Ecto neural progenitor cell (in vitro differentiated cells): ENCODE results near the gene MRAS.
"Not testable (repeated sequence)": the region's sequence is repeated elsewhere in the genome, so short reads cannot be mapped to it uniquely, and the experiment has no call there.

Experiments
- DNase-seq: peaks from one replicate; pipeline ENCODE4 v3.0.0-alpha.2; 2018; ENCODE audit warnings: low spot score

The MRAS gene

DNA sequence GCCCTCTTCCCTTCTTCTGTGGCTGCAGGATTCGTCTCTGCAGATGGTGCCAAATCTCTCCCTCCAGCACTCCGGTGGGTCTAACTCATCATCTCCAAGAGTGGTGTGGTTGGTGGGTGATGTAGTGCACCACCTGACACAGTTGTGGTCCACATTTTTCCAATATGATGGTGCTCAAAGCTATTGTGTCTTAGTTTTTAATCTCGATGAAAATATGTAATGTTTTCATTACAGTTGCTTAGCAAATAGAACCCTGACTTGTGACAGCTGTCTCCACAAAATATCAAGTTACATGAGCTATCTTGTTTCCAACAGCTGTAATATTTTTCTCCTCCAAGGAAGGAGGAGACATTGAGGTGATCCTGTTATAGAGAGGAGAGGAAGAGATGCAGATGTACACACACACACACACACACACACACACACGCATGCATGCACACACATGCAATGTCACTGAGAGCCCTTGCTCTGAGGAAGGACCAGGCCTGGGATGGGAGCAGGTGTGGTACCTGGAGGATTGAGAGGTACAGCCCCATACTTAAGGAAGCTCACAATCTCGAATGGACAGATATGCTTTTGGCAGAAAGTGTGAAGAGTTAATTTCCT, 70.3 kb downstream of the MRAS start:
- DNase-seq, result no peak

DNA sequence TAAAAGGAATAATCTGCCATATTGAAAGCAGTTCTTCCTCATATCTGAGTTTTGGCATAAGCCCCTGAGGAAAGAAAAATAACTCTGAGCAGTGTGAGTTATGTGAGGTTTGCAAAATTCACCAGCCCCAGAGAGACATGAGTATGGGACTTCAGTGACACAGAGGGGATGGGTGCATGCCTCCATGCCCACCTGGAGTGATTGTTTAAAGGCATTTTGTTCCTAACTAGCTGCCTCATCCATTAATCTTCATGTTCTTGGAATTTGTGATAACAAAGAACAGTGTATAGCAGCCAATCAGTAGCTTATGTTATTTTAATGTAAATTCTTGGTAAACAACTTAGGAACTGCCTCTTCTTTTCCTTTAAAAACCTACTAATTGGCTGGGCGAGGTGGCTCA, 74.9 kb downstream of the MRAS start:
- no peak for DNase-seq

DNA sequence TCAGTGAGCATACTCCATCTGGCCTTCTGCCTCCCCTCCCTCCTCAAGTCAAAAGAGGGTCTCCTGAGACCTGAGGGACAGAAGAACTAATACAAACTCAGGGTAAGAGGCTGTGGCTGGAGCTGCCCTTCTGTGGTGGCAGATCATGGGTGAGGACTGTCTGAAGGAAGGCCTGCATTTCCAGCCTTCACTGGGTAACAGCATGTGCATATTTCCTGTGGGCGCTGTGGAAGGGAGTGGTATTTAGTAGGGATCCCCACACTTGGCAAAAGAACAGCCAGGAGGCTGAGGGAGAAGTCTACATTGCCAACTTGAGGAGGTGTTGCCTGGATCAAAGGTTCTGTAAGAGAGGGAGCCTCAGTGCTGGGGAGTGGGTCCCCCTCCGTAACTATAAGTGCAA, 75.9 kb downstream of the MRAS start:
- DNase-seq, result no peak

DNA sequence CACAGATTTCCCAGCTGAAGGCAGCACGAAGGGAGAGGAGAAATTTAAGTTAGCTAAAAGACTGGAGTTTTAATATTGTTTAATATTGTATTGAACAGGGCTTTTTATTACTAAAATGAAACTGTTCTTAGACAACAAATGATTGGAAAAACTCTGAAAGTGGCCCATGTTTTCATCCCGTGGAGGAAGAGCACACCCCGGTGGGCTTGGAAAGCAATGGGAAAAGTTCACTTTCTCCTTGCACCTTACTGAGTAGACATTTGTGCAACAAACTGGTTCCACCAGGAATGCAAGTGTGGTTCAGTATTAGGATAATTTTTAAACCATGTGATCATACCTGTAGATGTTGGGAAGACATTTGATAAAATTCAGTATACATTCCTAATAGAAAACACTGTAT, 77.8 kb downstream of the MRAS start:
- DNase-seq, result no peak

DNA sequence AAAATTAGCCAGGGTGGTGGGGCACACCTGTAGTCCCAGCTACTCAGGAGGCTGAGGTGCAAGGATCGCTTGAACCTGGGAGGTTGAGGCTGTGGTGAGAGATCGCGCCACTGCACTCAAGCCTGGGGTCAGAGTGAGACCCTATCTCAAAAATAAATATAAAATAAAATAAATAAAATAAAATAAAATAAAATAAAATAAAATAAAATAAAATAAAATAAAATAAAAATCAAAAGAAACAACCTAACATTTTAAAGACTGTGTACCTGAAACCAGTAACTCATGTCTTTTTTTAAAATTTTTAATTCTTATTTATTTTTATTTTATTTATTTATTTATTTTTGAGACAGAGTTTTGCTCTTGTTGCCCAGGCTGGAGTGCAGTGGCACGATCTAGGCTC, 78.4 kb downstream of the MRAS start:
- not testable (repeated sequence) for DNase-seq

DNA sequence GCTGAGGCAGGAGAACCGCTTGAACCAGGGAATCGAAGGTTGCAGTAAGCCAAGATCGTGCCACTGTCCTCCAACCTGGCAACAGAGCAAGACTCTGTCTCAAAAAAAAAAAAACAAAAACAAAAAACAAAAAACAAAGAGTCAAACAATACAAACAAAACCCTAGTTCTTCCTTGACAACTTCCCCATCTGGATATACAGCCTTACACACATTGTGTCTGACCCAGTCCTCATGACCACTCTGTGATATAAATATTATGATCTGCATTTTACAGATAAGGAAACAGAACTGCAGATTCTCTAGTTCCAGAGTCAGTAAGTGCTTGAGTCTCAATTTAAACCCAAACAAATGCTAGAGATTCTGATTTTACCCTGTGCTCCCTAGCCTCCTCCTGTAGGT, 81.3 kb downstream of the MRAS start:
- no peak for DNase-seq

DNA sequence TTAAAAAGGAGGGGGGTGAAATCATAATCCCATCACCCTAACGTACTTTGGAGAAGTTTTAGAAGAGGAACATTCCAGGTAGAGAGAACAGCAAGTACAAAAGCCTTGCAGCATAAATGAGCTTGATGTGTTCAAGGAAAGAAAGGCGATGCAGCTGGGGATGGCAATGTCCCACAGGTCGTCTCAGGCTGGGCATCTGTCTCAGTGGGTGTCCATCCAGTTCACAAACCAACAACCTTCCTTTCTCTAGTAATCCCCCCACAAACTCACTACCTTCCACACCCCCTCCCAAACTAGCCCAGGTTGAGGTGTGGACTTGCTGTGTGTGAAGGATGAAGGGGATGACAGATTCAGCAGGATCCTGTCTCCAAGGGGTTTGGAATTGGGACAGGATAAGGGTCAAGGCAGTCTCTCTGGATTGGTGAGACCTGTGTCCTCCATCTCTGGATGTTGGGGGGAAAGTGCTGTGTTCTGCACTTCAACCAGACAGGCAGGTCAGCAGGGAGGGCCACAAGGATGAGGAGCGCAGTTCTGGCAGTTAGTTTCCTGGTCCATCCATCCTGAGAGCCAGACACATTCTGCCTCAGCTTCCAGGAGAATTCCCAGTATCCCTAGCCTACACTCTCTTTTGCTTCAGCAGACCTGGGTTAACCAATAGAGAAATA, 84.3 kb downstream of the MRAS start:
- no peak for DNase-seq

DNA sequence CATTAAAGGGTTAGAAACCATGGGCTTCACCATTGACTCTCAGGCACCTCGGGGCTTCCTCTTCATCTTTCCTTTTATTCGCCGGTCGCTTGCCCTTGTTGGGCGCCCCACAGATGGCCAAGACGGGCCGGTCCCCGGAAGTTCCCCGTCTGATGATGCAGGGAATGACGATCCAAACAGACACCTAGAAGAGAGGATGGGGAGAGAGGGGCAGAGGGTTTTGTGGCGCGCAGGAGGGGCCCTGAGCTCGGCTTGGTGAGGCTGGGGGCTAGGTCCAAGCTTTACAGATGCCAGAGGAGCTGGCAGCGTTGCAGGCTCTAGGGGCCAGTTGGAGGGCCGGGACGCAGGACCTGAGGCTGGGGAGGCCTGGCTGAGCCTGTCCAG, 85.5 kb downstream of the MRAS start:
- DNase-seq, result no peak

DNA sequence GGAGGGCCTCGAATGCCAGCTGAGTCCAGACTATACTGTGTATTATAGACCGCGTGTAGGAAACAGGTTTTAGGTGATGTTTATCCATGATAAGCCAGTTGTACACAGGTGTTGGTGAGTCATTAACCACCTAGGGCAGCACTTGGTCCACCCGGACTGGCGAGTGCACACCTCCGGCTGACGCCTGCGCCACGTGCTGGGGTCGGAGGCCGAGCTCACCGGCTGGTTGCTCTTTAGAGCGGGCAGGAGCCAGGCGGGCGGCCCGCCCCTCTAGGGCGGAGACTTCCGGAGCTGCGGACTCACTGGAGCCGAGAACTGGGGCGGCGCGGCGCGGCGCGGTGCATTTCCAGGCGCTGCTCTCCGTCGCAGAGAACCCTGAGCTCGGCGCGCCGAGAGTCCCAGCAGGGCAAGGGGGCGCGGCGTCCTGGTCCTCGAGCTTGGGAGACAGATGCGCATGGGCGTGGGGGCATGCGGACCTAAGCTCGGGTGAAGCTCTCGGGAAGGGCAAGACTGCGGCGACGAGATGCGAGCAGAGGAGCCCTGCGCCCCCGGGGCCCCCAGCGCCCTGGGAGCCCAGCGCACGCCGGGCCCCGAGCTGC, 86.0 kb downstream of the MRAS start, which contains the start of gene ESYT3:
ESYT3 (plus strand) TSS at position 341 of the 599 bp plus-strand sequence; CDS start at position 524, 183 bp downstream.
- peak; percentile 81 for DNase-seq

DNA sequence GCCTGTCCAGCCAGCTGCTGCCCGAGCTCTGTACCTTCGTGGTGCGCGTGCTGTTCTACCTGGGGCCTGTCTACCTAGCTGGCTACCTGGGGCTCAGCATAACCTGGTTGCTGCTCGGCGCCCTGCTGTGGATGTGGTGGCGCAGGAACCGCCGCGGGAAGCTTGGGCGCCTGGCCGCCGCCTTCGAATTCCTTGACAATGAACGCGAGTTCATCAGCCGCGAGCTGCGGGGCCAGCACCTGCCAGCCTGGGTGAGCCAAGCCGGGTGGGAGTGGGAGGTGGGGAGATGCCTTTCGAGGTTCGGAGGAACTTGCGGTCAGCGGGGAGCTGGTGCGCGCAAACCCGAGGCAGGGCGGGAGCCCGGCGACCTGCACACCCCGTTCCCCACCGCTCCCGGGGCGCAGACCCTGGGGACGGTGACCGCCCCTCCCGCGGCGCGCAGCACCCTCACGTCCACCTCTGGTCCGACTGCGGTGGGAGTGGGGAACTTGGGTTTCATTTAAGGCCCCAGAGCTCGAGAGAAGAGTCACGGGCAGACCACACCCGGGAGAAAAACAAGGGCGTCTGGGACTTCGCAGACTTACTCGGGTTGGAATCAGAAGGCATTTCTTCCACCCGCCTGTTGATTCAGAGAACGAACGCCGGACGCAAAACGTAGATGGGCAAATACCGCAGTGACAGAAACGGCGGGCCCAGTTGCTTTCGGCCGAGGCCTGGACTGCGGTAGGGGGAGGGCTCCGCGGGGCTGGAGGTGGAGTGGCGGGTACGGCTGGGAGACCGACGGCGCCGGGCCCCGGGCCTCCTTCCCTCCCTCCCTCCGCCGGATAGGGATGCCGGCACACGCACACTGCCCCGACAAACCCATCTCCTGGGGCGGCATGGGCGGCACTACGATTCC, 86.7 kb downstream of the MRAS start:
- DNase-seq, result no peak

DNA sequence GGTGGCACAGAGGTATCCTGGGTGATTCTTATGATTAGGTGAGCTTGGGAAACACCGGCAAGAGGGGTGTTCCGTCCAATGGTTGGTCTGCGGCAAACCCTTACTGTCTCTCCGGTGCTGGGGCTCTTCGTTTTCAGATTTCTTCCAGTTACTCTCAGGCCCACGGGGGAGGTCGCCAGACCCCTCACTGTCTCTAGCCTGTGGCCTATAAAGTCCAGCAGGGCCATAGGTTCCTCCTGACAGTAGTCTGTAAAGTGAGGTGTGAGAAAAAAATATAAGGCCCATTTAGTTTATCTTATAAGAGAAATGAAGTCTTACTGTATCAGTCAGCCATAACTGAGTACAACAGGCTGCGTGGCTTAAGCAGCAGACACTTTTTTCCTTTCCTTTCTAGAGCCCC, 87.5 kb downstream of the MRAS start:
- no peak for DNase-seq

DNA sequence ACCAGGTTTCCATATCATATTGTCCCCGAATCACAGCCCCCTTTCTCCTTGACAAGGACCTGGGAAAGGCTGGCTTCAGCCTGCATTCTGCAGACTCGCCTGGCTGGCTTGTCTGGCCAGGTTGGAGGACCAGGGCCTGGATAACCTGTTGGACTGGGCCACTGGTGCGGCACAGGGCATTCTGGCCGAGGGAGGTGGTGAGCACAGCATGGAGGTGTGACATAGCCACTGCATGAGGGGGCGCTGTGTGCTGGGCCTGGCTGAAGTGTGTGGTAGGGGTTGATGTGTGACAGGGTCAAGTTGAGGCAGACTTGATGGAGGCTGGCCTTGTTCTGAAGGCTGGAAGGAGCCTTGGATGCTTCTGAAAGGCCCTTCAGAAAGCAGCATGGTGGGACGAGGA, 88.9 kb downstream of the MRAS start:
- DNase-seq, result no peak

DNA sequence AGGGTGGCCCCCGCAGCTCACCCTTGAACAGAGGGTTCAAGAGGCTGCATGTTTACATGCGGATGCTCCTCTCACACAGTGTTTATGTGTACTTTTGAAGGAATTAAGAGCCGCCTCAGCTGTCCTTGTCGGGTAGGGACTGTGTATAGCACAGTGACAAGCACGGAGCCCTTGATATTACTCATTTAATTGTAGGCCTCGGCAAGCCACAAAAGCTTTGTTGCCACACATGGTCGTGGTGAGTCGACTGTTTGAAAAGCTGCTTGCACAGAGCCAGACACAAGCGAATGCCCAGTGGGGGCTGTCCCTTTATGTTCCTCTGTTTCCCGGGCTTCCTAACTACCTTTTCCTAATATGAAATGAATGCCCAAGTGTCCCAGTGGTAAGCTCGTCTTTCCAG, 90.5 kb downstream of the MRAS start:
- no peak for DNase-seq

DNA sequence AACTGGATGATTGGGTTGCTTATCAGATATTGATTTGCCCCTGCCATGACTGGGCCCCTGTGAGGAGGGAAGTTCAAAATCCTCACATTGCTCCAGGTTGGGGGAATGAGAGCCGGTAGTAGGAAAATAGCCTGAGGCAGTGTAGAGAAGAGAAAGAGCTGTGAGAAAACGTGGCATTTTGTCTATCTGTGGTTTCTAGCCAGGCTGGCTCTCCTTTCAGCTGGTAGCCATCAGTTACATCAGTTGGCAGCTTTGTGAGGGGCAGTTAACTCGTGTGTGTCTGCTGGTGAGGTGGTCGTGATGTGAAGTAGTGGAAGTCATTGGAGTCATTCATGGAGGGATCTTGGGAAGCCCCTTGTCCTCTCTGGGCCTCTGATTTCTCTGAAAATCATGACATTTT, 91.3 kb downstream of the MRAS start:
- no peak for DNase-seq

DNA sequence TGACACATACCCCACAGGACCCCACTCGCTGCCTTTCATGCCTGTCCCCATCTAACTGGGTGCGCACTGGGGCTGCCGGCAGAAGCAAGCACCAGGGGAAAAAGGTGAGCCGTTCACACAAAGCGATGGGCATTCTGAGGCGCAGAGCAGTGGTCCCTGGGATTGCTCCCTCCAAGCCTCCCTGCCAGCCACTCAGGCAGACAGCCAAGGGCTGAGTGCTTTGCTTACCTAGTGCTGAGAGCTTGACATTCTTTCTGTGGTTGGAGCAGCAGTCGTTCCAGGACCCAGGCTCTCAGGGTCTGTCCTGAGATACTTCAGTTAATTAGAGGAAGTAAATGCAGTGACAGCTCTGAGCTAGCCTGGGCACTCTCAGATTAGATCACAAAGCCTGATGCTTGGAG, 91.7 kb downstream of the MRAS start:
- DNase-seq, result no peak

DNA sequence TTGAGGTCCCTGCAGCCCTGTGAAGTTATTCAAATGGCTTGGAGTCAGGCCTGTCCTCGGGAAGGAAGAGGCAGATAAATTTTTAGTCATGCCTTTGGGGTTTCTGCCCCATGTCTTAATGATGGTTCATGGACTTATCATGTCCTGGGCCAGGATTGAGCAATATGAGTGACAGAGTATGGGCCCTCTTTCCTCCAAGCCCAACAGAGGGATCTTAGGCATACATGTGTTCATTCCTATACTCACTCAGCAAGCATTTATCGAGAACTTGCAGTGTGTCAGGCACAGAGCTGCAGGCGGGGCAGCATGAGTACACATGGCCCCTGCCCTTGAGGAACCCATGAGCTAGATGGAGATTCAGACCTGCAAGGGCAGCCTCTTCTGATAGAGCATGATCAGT, 92.2 kb downstream of the MRAS start:
- no peak for DNase-seq

DNA sequence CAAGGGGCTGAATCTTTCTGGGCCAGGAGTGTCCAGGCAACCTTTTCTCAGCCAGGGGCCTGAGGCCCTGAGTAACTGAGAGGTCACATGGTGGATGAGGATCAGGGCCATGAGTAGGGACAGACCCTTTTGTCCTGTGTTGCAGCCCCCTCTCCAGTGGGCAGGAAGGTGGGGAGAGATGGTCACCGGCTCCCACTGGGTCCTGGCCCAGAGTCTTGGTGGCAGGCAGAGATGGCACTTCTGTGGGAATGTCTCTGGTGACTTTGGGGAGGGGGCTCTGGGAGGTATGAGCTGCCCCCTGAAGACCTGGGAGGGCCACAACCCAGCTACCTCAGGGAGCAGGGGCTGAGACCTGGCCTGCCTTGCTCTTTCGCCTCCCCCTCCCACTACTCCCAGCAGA, 92.9 kb downstream of the MRAS start:
- no peak for DNase-seq

DNA sequence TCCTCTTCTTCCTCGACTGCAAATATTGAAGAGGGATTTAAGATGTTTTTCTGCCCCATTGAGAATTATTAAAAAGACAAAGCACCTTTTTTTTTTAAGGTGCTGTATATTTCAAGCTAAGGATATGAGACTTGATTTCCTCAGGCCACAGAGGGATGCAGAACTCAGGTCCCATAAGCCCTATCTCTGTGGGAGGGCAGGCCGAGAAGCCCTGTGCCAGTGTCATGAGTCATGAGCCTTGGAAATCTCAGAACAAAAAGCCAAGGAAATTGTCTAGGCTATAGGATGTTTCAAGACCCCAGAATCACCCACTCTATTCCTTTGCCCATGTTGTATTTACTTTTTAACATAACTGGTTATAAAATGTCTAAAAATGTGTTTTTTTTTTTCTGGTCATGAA, 93.4 kb downstream of the MRAS start:
- no peak for DNase-seq

DNA sequence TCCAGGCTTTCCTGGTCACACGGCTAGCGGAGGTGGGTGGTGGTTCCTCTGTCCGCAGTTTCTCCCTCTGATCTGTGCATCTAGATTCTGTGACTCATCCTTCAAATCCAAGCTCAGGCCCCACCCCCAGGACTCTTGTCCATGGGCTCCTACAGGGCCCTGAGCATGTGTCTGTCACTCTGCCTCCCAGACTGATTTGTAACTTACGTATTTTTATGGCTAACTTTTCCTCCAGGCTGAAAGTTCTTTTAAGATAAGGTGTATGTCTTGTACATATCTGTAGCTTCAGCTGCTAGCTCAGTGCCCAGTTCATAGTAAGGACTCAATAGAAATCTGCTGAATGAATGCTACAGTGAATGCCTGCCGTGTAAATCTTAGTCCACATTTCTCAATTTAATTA, 94.1 kb downstream of the MRAS start:
- no peak for DNase-seq

DNA sequence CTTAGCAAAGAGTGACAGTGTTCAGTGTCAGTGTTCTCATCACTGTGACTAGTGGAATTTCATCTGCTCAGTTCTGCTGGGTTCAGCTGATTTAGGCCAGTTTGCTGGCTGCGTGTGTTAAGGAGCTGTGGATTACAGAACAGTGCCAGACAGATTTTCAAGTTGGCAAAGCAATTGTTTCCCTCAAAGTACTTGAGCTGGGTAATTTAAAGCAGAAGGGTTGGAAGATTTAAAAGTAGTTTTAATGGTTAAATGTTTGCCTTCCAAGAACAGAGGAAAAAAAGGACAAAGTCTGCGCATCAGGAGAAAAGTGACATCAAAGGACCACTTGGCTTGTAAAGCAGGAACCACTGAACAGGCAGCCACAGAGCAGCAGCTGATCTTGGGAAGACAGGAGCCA, 94.7 kb downstream of the MRAS start:
- no peak for DNase-seq

DNA sequence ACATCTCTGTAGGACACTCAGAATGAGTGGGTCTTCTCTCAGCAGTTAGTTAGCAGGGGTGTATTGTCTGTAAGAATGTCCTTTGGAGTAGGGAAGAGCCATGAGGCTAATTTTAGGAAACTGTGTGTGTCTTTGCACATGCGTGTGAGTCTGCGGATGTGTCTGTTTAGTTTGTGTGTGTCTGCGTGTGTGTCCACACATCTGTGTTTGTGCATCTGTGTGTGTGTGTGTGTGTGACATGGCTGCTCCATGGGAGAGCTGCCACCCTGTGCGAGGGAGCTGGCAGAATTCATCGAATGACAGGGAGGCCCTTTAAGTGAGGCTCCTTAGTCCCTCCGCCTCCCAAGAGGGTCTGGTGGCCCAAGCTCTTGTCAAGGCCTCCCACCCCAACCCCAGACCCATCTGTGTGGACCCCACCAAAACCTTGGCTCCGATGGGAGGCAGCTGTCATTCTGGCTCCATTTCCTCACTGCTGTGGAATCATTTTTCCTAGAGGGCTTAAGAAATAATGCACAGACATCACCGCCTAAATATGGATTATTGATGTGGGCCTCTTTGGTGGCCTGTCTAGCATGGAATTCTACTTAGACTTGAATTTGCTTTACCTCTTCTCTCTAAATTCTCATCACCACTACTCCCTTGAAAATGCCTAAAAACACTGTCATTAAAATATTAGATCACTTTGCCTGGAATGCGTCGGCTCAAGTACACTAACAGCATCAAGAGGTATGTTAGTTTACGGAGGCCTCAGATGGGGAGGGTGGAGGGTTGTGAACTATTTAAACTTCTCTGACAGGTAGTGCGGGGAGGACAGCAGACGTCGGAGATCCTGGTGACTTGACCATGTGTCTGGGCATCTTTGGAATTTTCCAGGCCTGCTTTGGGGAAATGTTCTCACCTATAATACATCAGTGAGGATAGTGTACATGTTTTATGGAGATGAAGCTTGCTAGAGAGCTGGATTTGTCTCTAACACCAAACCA, 95.4 kb downstream of the MRAS start:
- no peak for DNase-seq

DNA sequence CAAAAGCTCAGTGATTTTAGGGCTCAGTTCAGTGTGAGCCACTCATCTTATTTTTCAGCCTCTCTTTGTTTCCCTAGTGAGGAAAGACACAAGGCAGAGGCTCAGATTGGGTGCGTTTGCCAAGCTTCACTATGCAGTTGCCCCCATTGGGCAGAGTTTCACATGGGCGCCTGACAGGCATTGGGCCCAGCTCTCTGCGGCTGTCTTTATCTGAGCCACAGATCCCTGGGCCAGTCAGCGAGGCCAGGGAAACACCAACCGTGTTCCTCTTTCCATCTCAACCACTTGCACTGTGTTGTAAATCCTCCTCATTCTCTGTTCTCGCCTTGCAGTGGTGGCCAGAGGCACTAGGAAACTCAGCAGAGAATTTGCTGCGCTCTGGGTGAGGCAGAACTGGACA, 96.9 kb downstream of the MRAS start:
- DNase-seq, result no peak
